Activated naive CD4-positive, alpha-beta T cell treated with anti-CD3 and anti-CD28 coated beads, Interleukin-2, amount 50 U/mL, for 72 hours (primary cell): Measurements from ENCODE around the gene TBC1D12. TPM values are rescaled to one million over a fixed set of nuclear protein-coding genes. Genes with fewer than 3 reads are reported as not detected.
A peak's percentile ranks its signal among the peaks of the same experiment; 100 is the strongest.
"Not testable (repeated sequence)": the region's sequence is repeated elsewhere in the genome, so short reads cannot be mapped to it uniquely, and the experiment has no call there.

Experiments used
- ATAC-seq, 2 donors: fragments of 150-1000 bp; cut with Tn5 transposase; 2 replicates each; pipeline ENCODE4 v1.10.0; 2021; ENCODE audit warnings: mild to moderate bottlenecking in 2 of 2, moderate library complexity in 2 of 2
- DNase-seq, 2 donors: peaks; one replicate each; pipeline ENCODE4 v3.0.0; 2021 to 2022; ENCODE audit warnings: low spot score in 2 of 2
- H3K27ac Mint-ChIP-seq, 2 donors: one replicate each; pipeline ENCODE4 v1.8.0; 2022; ENCODE audit warnings: mild to moderate bottlenecking in 2 of 2, mixed read lengths in 2 of 2
- H3K36me3 Mint-ChIP-seq, 2 donors: one replicate each; pipeline ENCODE4 v1.8.0; 2022; ENCODE audit warnings: mixed read lengths in 2 of 2
- H3K9me3 Mint-ChIP-seq, 2 donors: one replicate each; pipeline ENCODE4 v1.8.0; 2022; ENCODE audit warnings: mixed read lengths in 2 of 2
- total RNA-seq, 2 donors: library from RNA; stranded (reverse); gene quantifications; one replicate each; pipeline ENCODE4 v1.2.3, GENCODE V29; 2022

TBC1D12 gene
- total RNA-seq, 2 donors from 2014 or later: 0.82 TPM; not detected in 1

DNA sequence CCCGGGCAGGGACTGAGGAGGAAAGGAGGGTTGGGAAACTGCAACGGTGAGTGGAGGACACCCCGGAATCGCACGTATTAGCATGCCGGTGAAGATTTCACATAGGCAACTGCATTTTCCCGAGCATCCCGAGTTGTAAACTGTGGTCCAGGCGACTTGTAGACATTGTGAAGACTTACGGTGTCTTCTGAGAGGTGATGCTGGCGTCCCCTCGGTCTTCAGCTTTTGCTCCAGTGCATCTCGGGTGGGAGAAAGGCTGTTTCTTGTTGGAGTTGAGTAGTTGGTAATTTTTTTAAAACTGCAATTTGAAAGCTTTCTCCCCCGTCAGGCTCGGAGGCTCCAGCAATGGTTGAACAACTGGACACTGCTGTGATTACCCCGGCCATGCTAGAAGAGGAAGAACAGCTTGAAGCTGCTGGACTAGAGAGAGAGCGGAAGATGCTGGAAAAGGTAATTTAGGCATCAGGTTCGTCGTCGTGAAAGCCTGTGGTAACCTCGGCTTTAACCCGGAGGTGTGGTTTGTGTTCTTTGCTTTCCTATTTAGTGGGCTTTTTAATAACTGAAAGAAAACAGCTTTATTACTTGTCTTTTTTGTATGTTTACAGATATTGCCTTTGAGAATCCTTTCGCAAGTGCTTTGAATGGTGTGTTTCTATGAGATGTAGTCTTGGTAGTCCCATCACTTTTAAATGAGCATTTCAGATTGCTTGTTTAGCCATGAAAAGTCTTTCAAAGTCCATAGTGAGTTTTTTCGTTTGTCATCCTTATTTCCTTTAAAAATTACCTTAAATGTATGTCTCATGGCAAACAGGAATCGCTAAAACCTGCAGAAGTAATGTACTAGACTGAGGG, 143.9 kb downstream of the TBC1D12 start:
- ATAC-seq: peak in 1 of 2 donors; percentile 10

DNA sequence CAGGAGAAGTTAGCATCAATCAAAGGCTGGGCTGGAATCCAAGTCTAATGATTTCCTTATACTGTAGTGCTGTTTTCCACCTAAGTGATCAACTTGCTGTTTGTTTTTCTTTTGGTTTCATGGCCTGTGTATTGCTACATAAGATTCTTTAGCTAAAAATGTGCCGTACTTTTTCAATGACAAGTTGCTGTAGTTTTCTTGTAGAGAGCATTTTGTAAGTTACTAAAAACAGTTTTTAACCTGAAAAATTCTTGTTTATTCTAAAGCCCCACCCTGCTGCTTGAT, 144.5 kb downstream of the TBC1D12 start:
- H3K36me3 Mint-ChIP-seq: peaks cover 29 to 32% of the 10 kb centered on the region in 2 donors
- H3K27ac Mint-ChIP-seq: peak overlapping the region in 1 of 2 donors; percentile 93
- DNase-seq (no peak), ATAC-seq (no peak)
- H3K9me3 Mint-ChIP-seq: no peaks in the 10 kb centered on the region

More for the DNA sequence above, 143.9 kb downstream of the TBC1D12 start:
- DNase-seq: peak in 1 of 2 donors; percentile 5
- H3K36me3 Mint-ChIP-seq: peaks cover 29 to 32% of the 10 kb centered on the region in 2 donors
- peak overlapping the region; percentile 93 to 100 for H3K27ac Mint-ChIP-seq
- H3K9me3 Mint-ChIP-seq: no peaks in the 10 kb centered on the region

GRCh38 chr10:94549221-94549620, 146.9 kb downstream of the TBC1D12 start:
- H3K27ac Mint-ChIP-seq: no peak overlapping the region
- H3K36me3 Mint-ChIP-seq: peaks cover 29 to 41% of the 10 kb centered on the region in 2 donors
- DNase-seq (no peak), ATAC-seq (no peak)
- no peaks in the 10 kb centered on the region for H3K9me3 Mint-ChIP-seq

- ATAC-seq, H3K27ac Mint-ChIP-seq, DNase-seq, H3K9me3 Mint-ChIP-seq: not testable (repeated sequence)
- peaks cover 16 to 33% of the 10 kb centered on the region in 2 donors for H3K36me3 Mint-ChIP-seq
Measured at GRCh38 chr10:94567714-94568307, 165.5 kb downstream of the TBC1D12 start.

DNA sequence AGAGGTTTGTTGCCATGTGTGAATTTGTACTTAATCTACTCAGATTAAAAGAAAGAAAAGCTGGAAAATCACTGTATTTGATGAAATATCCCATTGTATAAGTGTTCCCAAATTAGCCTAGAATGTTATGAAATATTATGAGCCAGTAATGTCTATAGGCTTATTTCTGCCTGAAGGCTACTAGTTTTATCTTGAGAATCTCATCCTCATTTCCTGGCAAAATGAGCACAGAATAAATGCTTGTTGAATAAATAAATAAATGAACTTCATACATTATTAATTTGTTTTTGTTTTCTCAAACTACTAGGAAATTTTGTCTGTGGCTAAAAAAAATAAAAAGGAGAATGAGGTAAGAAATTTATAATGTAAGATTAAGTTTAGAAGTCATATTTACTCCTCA, 168.7 kb downstream of the TBC1D12 start:
- peaks cover 14 to 42% of the 10 kb centered on the region in 2 donors for H3K36me3 Mint-ChIP-seq
- ATAC-seq: no peak
- H3K9me3 Mint-ChIP-seq: no peaks in the 10 kb centered on the region
- no peak for DNase-seq
- no peak overlapping the region for H3K27ac Mint-ChIP-seq

GRCh38 chr10:94571528-94571927, 169.2 kb downstream of the TBC1D12 start:
- no peak for ATAC-seq
- no peak overlapping the region for H3K27ac Mint-ChIP-seq
- H3K9me3 Mint-ChIP-seq: no peaks in the 10 kb centered on the region
- H3K36me3 Mint-ChIP-seq: peaks cover 16 to 39% of the 10 kb centered on the region in 2 donors
- DNase-seq: no peak

- no peak for DNase-seq
- Mint-ChIP-seq H3K36me3 (peaks cover 12 to 38% of the 10 kb centered on the region in 2 donors), H3K27ac (no peak overlapping the region), H3K9me3 (no peaks in the 10 kb centered on the region)
- ATAC-seq: no peak
Measured at GRCh38 chr10:94578790-94579189, 176.4 kb downstream of the TBC1D12 start.

DNA sequence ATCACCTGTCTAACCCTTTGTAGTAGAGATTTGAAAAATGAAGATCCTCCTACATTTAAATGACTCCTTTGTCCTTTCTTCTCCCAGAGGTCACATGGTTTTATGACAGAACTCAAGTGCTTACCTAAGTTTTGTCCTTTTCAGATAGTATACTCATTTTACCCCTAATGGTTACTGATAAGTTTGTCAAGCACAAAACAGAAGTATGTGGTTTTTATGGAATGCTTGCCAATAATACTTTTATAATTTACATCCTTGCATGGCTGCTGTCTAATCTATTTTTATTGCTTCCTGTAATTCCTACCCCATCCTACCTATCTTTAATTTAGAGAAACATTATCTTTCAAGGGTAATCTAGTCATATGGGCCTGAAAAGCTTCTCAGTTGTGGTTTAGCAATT, 180.8 kb downstream of the TBC1D12 start:
- ATAC-seq: no peak
- Mint-ChIP-seq H3K27ac (no peak overlapping the region), H3K9me3 (no peaks in the 10 kb centered on the region), H3K36me3 (peaks cover 0 to 9% of the 10 kb centered on the region in 2 donors)
- no peak for DNase-seq

Other genes with a start within 250 kb of the TBC1D12 start
- 10 to 100 TPM; 27.0 to 44.3 TPM for gene NOC3L, start 39.6 kb upstream of the TBC1D12 start, total RNA-seq
- 100 to 1,000 TPM; 144 to 161 TPM for gene HELLS, start 143.2 kb downstream of the TBC1D12 start, total RNA-seq